Lower leg skin (tissue), 3 donors: Measurements from ENCODE around the gene ACIN1.

ENCODE experiments used
- POLR2A ChIP-seq, 2 donors: fragments of 450-650 bp; IDR thresholded peaks; one replicate each; pipeline ENCODE4 v1.6.1; 2016 to 2017; ENCODE audit warnings: antibody characterized with exemption in 2 of 2, mild to moderate bottlenecking in 1 of 2, moderate library complexity in 1 of 2
- TF ChIP-seq, protein P1 (sequence below), 3 donors: fragments of 450-650 bp; IDR thresholded peaks; one replicate each; pipeline ENCODE4 v1.5.1; 2016; ENCODE audit warnings: antibody characterized with exemption in 3 of 3, mild to moderate bottlenecking in 3 of 3, moderate library complexity in 2 of 3

DNA sequence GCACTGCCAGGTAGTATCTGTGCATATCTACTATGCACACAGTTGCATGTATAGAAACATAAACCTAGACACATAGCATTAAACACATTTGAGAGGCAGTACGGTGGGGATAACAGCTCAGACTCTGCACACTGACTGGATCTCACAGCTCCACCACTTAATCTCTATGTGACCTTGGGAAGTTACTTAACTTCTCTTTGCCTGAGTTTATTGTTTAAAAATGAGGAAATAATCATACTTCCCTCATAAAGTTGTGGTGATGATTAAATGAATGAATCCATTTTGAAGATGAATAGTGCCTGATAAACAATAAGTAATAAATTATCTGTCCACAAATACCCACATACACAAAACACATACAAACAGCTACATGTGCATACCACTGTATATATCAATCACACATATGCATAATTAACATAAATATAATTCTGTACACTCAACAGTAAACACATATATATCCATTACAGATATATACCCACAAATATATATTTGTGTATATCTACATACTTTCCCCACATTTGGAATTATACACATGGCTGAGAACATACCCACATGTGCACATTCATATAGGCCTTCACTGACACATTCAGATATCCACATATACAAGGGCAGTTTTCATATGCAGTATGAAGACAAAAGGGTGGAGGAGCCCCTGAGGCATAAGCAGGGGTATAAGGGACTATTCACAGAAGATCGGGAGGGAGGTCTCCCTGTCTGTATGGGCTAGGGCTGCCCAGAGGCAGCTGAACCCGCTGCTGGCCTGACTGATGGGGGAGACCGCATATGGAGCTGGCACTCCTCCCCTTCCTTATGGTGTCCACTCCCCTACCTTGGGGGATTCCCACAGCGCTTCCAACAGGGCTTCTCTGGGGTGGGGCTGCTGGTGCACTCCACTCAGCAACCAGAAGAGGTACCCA lies 43.5 kb downstream of the ACIN1 start:
- TF ChIP-seq POLR2A (IDR thresholded peaks at IDR 0.05), result no peak
- TF ChIP-seq, protein P1, sequence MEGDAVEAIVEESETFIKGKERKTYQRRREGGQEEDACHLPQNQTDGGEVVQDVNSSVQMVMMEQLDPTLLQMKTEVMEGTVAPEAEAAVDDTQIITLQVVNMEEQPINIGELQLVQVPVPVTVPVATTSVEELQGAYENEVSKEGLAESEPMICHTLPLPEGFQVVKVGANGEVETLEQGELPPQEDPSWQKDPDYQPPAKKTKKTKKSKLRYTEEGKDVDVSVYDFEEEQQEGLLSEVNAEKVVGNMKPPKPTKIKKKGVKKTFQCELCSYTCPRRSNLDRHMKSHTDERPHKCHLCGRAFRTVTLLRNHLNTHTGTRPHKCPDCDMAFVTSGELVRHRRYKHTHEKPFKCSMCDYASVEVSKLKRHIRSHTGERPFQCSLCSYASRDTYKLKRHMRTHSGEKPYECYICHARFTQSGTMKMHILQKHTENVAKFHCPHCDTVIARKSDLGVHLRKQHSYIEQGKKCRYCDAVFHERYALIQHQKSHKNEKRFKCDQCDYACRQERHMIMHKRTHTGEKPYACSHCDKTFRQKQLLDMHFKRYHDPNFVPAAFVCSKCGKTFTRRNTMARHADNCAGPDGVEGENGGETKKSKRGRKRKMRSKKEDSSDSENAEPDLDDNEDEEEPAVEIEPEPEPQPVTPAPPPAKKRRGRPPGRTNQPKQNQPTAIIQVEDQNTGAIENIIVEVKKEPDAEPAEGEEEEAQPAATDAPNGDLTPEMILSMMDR (IDR thresholded peaks at IDR 0.05), result no peak
